Measurements from ENCODE around the gene ADGRA1.

GRCh38 chr10:133166828-133167692 is 79.3 kb downstream of the ADGRA1 start:
- TF ChIP-seq CTCF (IDR thresholded peaks at IDR 0.05) = no peak
- no peak for TF ChIP-seq POLR2A (IDR thresholded peaks at IDR 0.05)
- no peak for TF ChIP-seq EP300 (IDR thresholded peaks at IDR 0.05)
- no peak for TF ChIP-seq POLR2AphosphoS5 (IDR thresholded peaks at IDR 0.05)
